ENCODE data around the gene IMP3. TPM values are rescaled to one million over a fixed set of nuclear protein-coding genes. Genes with fewer than 3 reads are reported as not detected.

IMP3 gene
- total RNA-seq, 6 experiments from 2014 or later = 37.7 to 192 (median 44.4) TPM

DNA sequence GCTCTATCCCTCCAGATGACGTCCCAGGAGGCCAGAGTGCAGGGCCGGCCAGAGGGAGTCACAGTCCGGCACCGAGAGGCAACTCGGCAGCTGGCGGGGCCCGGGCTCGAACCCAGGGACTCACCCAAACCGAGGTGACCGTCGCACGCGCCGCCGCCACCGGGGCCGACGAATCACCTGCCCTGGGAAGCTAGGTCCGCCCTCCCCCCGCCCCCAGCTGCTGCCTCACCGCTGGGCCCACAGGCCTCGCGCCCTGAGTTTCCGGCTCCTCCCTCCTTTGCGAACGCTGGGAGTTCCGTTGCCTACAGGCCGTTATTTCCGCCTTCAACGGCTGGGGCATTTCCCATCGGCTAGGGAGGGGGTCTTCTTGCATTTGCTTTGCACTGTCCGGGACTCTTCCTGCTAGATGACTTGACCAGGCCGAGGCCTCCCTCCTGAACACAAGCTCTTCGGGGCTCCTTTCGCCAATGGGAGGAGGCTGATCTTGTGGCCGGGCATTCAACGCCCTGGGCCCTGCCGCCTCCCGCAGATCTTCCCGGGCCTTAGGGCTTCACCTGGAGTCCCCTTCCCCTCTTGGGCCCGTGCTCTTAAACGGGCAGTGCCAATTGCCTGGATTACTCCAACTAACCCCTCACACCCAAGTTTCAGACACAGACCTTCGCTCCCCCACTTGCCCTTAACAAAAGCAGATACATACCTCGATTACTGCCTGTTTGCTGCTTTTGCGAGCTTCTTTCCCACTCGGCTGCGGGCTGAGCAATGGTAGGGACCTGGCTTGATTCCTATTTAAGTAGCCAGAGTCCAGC is 14.3 kb downstream of the IMP3 start, which contains the start of gene SNUPN:
Gene SNUPN, minus strand, starts transcription at position 184 of the 806 bp plus-strand sequence. CDS start 4,674 bp downstream, outside the sequence.
- ATAC-seq = peak; percentile 96 to 98 (median 96)
- intact Hi-C loops (cut with DNase I) = no loop called here
- WGBS (ENCODE audit: insufficient coverage, low coverage, low lambda C conversion rate, missing lambda C conversion rate) = under 1% methylated on average over 17 of the region's 47 CpGs
- Histone ChIP-seq H3K4me1 (peaks cover 0 to 6% (median 2%) of the 10 kb centered on the region in 4 donors), H3K36me3 (peaks cover 0 to under 1% (median 0%) of the 10 kb centered on the region in 4 donors), H3K27me3 (no peaks in the 10 kb centered on the region), H3K9me3 (no peaks in the 10 kb centered on the region), H3K4me3 (peak within 1 kb of the TSS; percentile 96 to 99 (median 98)), H3K27ac (peak within 1 kb of the TSS; percentile 95 to 98 (median 96))
- peak; percentile 62 for TF ChIP-seq POLR2A (IDR thresholded peaks at IDR 0.05)
- TF ChIP-seq, protein P1, sequence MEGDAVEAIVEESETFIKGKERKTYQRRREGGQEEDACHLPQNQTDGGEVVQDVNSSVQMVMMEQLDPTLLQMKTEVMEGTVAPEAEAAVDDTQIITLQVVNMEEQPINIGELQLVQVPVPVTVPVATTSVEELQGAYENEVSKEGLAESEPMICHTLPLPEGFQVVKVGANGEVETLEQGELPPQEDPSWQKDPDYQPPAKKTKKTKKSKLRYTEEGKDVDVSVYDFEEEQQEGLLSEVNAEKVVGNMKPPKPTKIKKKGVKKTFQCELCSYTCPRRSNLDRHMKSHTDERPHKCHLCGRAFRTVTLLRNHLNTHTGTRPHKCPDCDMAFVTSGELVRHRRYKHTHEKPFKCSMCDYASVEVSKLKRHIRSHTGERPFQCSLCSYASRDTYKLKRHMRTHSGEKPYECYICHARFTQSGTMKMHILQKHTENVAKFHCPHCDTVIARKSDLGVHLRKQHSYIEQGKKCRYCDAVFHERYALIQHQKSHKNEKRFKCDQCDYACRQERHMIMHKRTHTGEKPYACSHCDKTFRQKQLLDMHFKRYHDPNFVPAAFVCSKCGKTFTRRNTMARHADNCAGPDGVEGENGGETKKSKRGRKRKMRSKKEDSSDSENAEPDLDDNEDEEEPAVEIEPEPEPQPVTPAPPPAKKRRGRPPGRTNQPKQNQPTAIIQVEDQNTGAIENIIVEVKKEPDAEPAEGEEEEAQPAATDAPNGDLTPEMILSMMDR (IDR thresholded peaks at IDR 0.05) = no peak
- peak; percentile 96 to 97 (median 96) for DNase-seq

DNA sequence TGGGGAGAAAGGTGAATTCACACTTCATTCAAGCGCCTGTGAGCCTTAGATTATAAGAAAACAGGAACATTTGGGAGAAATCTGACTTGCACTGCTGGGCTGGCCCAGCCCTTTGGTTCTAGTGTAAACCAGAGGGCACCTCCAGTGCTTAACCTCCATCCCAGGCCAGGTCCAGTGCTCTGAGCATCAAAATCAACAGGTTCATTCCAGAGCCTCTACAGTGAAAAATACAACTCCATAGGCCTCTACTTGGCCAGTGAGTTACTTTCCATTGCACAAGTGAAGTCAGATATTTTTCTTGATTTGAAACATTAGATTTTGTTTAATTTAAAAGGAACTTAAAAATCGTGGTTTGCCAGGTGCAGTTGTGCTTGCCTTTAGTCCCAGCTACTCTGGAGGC is 17.5 kb downstream of the IMP3 start:
- H3K9me3 ChIP-seq = no peaks in the 10 kb centered on the region
- H3K4me1 ChIP-seq = peaks cover 0 to 6% (median 2%) of the 10 kb centered on the region in 4 donors
- WGBS (ENCODE audit: insufficient coverage, low coverage, low lambda C conversion rate, missing lambda C conversion rate) = 79% methylated on average over 2 of the region's 2 CpGs
- H3K27ac ChIP-seq = no peak overlapping the region
- peaks cover 0 to 31% (median 0%) of the 10 kb centered on the region in 4 donors for H3K36me3 ChIP-seq
- no peaks in the 10 kb centered on the region for H3K27me3 ChIP-seq
- ATAC-seq (no peak), DNase-seq (no peak)
- H3K4me3 ChIP-seq = no peak overlapping the region
- TF ChIP-seq, protein P1 (IDR thresholded peaks at IDR 0.05) = no peak
- no peak for TF ChIP-seq POLR2A (IDR thresholded peaks at IDR 0.05)
- intact Hi-C loops (cut with DNase I) = no loop called here

DNA sequence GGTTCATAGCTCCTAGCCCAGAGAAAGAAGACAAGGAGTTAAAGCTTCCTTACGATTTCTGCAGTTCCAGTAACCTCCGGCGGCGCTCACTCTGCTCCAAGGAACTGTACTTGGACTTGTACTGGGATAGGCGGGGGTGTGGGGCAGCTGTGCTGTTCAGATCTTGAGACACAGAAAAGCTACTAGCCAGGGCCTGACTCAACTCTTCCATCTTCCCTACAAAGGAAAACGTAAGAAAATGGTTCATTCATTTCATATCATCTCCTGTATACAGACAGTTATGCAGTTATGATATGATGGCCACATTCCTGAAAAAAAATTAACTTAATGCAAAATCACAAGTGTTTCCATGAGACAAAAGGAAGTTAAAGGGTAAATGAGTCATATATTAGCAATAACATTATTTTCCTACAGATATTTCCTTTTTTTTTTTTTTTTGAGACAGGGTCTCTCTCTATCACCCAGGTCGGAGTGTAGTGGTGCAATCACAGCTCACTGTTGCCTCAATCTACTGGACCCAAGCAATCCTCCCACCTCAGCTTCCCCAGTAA is 19.1 kb downstream of the IMP3 start:
- H3K4me1 ChIP-seq = no peaks in the 10 kb centered on the region
- 31% methylated on average over 2 of the region's 7 CpGs for WGBS (ENCODE audit: insufficient coverage, low coverage, low lambda C conversion rate, missing lambda C conversion rate)
- DNase-seq = no peak
- H3K27ac ChIP-seq = peak overlapping the region in 1 of 3 donors; percentile 9
- no peak for ATAC-seq
- no peaks in the 10 kb centered on the region for H3K9me3 ChIP-seq
- intact Hi-C loops (cut with DNase I) = no loop called here
- peaks cover 0 to 47% (median 8%) of the 10 kb centered on the region in 4 donors for H3K36me3 ChIP-seq
- no peak overlapping the region for H3K4me3 ChIP-seq
- TF ChIP-seq, protein P1 (IDR thresholded peaks at IDR 0.05) = no peak
- no peak for TF ChIP-seq POLR2A (IDR thresholded peaks at IDR 0.05)
- H3K27me3 ChIP-seq = no peaks in the 10 kb centered on the region

DNA sequence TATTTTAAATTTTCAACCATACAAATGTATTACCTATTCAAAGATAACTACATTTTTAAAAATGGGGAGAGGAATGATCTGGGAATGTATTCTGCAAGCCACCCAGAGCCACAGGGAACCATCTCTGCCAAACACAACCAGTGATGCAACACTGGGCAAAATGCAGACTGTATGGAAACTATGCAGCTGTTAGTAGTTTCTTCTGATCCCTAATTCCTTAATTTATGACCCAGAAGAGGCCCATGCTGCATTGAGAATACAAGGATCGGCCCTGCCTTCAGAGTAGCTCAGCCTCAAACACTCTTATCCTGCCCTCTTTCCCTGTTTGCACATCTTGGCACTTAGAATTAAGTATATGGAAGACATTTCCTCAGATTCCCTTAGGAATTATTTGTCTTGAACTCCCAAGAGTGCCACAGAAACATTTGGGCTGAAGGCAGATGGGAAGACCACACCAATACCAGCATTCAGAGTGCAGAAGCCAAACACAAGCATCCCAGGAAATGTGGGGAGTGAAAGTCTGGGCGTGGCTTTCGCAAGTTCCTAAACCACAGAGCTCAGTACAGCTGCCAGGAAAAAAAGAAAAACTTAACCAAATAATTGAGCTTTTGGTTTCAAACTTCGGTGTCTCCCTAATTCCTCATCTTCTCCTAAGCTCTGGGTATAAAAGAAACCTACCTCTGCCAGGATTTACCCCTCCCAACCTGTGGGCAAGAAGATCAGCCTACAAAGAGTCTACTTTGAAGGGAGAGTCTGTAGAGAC is 19.8 kb downstream of the IMP3 start:
- intact Hi-C loops (cut with DNase I) = no loop called here
- no peak overlapping the region for H3K4me3 ChIP-seq
- no peak for TF ChIP-seq POLR2A (IDR thresholded peaks at IDR 0.05)
- TF ChIP-seq, protein P1 (IDR thresholded peaks at IDR 0.05) = no peak
- WGBS (ENCODE audit: insufficient coverage, low coverage, low lambda C conversion rate, missing lambda C conversion rate) = 48% methylated on average over 4 of the region's 4 CpGs
- H3K27ac ChIP-seq = peak overlapping the region in 1 of 3 donors; percentile 9
- H3K4me1 ChIP-seq = no peaks in the 10 kb centered on the region
- DNase-seq = no peak
- no peaks in the 10 kb centered on the region for H3K27me3 ChIP-seq
- H3K9me3 ChIP-seq = no peaks in the 10 kb centered on the region
- ATAC-seq = no peak
- peaks cover 0 to 52% (median 9%) of the 10 kb centered on the region in 4 donors for H3K36me3 ChIP-seq
